ENCODE measurements around the gene RFX7. TPM values are rescaled to one million over a fixed set of nuclear protein-coding genes. Genes with fewer than 3 reads are reported as not detected.

The RFX7 gene
- total RNA-seq, 2 experiments from 2014 or later: 22.5 to 23.6 TPM

GRCh38 chr15:56286213-56286612 lies 42.5 kb upstream of the RFX7 start:
- ChIA-PET POLR2A (no interaction called here), CTCF (no interaction called here)
- Mint-ChIP-seq H3K36me3 (ENCODE audit: low read depth) (peaks cover 4% of the 10 kb centered on the region), H3K4me3 (no peak overlapping the region), H3K4me1 (ENCODE audit: low read depth) (no peaks in the 10 kb centered on the region), H3K27me3 (no peaks in the 10 kb centered on the region), H3K27ac (no peak overlapping the region), H3K9me3 (peaks cover 8% of the 10 kb centered on the region)
- no peak for DNase-seq
- H3K4me1 ChIP-seq (ENCODE audit: insufficient read depth, low read length): no peaks in the 10 kb centered on the region
- TF ChIP-seq CTCF (IDR thresholded peaks at IDR 0.05): no peak
- peaks cover 8 to 17% of the 10 kb centered on the region in 2 experiments for H3K9me3 ChIP-seq (ENCODE audit: control insufficient read depth in 1 of 2, insufficient read depth in 1 of 2, low read length in 2 of 2)
- intact Hi-C loops (cut with DNase I, micrococcal nuclease): no loop called here
- no peak overlapping the region for H3K4me3 ChIP-seq (ENCODE audit: low read length)
- H3K27ac ChIP-seq (ENCODE audit: low read depth in 1 of 2, low read length in 2 of 2): no peak overlapping the region
- no peak for ATAC-seq (ENCODE audit: poor library complexity)
- H3K27me3 ChIP-seq (ENCODE audit: control insufficient read depth in 1 of 2, insufficient read depth in 2 of 2, low read length in 2 of 2): peaks cover 0 to 3% of the 10 kb centered on the region in 2 experiments
- no peaks in the 10 kb centered on the region for H3K36me3 ChIP-seq (ENCODE audit: insufficient read depth, low read length)

GRCh38 chr15:56281145-56281544 lies 37.5 kb upstream of the RFX7 start:
- no peak for ATAC-seq (ENCODE audit: poor library complexity)
- intact Hi-C loops (cut with DNase I, micrococcal nuclease): no loop called here
- Mint-ChIP-seq H3K4me1 (ENCODE audit: low read depth) (no peaks in the 10 kb centered on the region), H3K36me3 (ENCODE audit: low read depth) (no peaks in the 10 kb centered on the region), H3K27ac (no peak overlapping the region), H3K27me3 (peaks cover 12% of the 10 kb centered on the region), H3K9me3 (peaks cover 2% of the 10 kb centered on the region), H3K4me3 (no peak overlapping the region)
- CTCF ChIA-PET: no interaction called here
- DNase-seq: no peak
- Histone ChIP-seq H3K36me3 (ENCODE audit: insufficient read depth, low read length) (no peaks in the 10 kb centered on the region), H3K27me3 (ENCODE audit: control insufficient read depth in 1 of 2, insufficient read depth in 2 of 2, low read length in 2 of 2) (peaks cover 0 to 8% of the 10 kb centered on the region in 2 experiments), H3K4me3 (ENCODE audit: low read length) (no peak overlapping the region), H3K27ac (ENCODE audit: low read depth in 1 of 2, low read length in 2 of 2) (no peak overlapping the region), H3K9me3 (ENCODE audit: control insufficient read depth in 1 of 2, insufficient read depth in 1 of 2, low read length in 2 of 2) (no peaks in the 10 kb centered on the region), H3K4me1 (ENCODE audit: insufficient read depth, low read length) (no peaks in the 10 kb centered on the region)
- TF ChIP-seq CTCF (IDR thresholded peaks at IDR 0.05): no peak
- POLR2A ChIA-PET: no interaction called here

GRCh38 chr15:56273724-56274123 lies 30.0 kb upstream of the RFX7 start:
- Mint-ChIP-seq H3K36me3 (ENCODE audit: low read depth) (peaks cover 18% of the 10 kb centered on the region), H3K27ac (no peak overlapping the region), H3K9me3 (peaks cover 14% of the 10 kb centered on the region), H3K27me3 (peaks cover 5% of the 10 kb centered on the region), H3K4me1 (ENCODE audit: low read depth) (no peaks in the 10 kb centered on the region), H3K4me3 (no peak overlapping the region)
- ATAC-seq (ENCODE audit: poor library complexity): no peak
- Histone ChIP-seq H3K4me3 (ENCODE audit: low read length) (no peak overlapping the region), H3K4me1 (ENCODE audit: insufficient read depth, low read length) (no peaks in the 10 kb centered on the region), H3K27me3 (ENCODE audit: control insufficient read depth in 1 of 2, insufficient read depth in 2 of 2, low read length in 2 of 2) (no peaks in the 10 kb centered on the region), H3K27ac (ENCODE audit: low read depth in 1 of 2, low read length in 2 of 2) (no peak overlapping the region), H3K9me3 (ENCODE audit: control insufficient read depth in 1 of 2, insufficient read depth in 1 of 2, low read length in 2 of 2) (peaks cover 0 to 5% of the 10 kb centered on the region in 2 experiments), H3K36me3 (ENCODE audit: insufficient read depth, low read length) (no peaks in the 10 kb centered on the region)
- TF ChIP-seq CTCF (IDR thresholded peaks at IDR 0.05): no peak
- POLR2A ChIA-PET: no interaction called here
- CTCF ChIA-PET: no interaction called here
- DNase-seq: no peak
- intact Hi-C loops (cut with DNase I, micrococcal nuclease): no loop called here
